NCI-H524 treated with DMSO at 0.1 percent for 48 hours (cell line): ENCODE data around the gene AP1S3.
A peak's percentile ranks its signal among the peaks of the same experiment; 100 is the strongest.
"Not testable (repeated sequence)": the region's sequence is repeated elsewhere in the genome, so short reads cannot be mapped to it uniquely, and the experiment has no call there.

ENCODE experiments used
- DNase-seq: peaks from one replicate; lab custom pipeline; 2025; lab: John Stamatoyannopoulos, UW

AP1S3 gene

DNA sequence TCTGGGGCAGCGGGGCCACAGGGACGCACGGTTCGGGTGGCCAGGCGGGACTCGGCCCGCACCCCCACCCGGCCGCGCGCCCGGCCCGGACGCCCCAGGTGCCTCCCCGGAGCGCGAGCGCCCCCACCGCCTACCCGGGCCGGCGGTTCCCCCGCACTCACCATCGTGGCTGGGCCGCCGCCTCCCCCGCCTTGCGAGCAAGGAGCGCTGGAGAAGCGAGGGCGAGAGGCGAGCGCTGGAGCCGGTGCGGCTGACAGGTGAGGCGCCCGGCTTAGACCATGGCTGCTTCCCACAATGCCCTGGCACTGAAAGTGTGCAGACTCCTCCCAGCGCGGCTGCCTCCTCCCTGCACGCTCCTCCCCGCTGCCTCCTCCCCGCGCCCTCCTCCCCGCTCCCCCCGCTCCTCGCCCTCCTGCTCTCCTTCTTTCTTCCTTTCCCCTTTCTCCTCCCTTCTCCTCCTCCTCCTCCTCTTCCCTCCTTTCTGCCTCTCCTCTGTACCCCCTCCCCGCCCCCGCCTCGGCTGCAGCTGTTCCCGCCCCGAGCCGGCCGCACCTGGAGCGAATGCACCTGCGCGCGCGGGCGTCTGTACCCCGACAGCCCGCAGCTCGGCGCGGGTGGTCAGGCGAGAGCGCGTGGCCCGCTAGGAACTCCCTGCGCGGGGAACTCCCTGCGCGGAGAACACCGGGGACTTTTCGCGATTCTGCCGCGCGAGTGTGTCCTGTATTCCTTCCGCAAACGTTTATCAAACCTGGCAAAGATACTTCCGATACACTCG lies at the start of gene AP1S3:
TSS of gene AP1S3 (minus strand) at position 296 of the 775 bp plus-strand sequence. CDS start at position 164, 132 bp downstream.
- DNase-seq = no peak

DNA sequence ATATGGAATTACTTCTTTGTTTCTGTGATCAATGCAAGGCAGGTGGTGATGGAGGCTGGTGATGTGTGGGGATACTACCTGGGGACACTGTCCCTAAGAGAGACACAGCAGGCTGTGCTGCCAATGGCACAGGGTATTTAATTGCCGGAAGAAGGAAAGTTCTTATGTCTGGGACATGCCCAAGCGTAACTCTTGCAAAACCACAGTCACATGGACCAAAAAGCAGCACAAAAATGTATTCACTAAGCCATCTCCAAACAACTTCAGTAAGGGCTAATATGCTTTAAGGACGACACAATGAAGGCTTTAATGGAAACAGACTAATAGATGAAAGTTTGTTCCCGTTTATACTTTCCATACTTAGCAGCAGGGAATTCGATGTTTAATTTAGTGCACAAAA lies 49.7 kb upstream of the AP1S3 start:
- DNase-seq = no peak

DNA sequence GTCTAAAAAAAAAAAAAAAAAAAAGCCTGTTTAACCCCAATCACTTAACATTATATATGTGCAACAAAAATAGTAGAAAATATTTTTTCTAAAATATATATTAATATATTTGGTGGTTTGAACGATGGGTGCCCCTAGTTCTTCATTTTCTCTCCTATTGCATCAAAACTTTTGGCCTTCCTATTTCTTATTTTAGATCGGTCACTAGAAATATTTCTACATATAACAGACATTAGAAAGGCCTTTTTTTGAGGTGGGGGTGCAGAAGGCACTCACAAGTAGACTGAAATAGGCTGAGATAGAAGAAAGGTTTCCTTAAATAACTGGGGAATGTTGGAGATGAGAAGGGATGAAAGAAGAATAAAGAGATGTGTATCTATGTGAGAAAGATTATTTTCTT lies 49.3 kb upstream of the AP1S3 start:
- no peak for DNase-seq

DNA sequence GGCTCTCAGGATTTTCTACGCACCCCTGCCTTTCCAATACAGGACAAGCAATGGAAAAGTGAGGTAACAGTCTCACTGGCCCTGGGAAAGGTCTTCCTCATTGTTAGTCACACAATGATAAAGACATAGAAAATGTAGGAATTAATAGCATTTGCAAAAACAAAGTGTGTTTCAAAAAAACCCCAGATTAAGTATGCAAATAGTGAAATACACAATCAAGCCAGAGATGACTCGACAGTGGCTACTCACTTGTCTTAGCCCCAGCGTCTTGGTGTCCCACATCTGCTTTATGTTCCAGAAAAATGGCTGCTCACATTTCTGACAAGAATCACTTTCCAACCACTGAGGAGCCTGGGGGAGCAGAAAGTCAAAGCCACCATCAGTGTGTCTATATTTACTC lies 47.0 kb upstream of the AP1S3 start:
- DNase-seq = no peak

DNA sequence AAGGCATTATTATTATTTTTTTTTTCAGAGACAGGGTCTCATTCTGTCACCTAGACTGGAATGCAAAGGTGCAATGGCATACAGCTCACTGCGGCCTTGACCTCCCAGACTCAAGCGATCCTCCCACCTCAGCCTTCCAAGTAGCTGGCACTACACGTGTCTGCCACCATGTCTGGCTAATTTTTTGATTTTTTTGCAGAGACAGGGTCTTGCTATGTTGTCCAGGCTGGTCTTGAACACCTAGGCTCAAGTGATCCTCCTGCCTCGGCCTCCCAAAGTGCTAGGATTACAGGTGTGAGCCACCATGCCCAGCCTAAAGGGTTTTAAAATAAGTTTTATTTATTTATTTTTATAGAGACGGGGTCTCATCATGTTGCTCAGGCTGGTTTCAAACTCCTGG lies 45.3 kb upstream of the AP1S3 start:
- DNase-seq = no peak

DNA sequence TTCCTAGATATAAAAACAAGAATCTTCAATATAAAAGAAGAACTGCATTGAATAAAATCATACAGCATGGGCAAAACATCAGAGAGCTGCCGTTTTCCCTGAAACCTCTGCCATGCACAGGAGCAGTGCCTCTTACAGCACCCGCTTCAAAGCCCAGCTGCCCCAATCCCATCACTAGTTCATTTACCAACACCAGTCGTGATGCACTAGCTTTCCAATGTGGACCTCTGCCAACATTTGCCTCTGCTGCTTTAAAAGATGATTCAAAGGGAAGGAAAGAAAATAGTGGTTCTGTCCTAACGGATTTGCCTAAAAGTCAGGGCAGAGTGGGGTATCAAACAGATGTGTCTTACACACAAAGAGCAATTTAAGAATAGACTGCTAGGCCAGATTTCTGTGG lies 43.4 kb upstream of the AP1S3 start:
- no peak for DNase-seq

DNA sequence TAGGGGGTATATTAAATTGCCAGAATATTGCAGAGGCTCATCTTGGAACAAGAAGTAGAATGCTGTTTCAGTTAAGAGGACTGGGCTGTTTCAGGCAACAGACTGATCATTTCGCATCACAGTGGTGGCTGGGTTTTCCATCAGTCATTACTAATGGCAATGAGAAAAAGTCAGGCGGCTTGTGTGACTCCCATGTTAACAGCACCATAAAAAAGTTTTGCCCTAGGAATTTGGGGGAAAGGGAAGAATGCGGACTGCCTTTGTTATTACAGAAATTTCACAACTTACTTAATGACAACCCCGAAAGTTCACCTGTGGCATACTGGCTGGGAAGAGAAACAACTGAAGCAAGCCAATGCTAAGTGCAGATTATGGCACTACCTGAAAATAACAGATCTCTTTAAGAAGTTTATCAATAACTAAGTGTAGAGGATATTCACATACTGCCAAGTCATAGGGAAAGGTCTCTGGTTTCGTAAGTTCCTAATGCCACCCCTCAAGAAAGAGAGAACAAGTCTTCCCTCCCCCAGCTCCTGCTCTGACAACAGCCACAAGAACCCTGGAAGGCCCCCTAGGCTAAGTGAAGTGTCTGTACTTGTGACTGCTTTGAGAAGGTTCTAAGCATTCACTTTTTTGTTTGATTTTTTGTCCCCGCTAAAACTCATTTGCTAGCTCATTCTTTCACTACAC lies 40.5 kb upstream of the AP1S3 start:
- DNase-seq = no peak

DNA sequence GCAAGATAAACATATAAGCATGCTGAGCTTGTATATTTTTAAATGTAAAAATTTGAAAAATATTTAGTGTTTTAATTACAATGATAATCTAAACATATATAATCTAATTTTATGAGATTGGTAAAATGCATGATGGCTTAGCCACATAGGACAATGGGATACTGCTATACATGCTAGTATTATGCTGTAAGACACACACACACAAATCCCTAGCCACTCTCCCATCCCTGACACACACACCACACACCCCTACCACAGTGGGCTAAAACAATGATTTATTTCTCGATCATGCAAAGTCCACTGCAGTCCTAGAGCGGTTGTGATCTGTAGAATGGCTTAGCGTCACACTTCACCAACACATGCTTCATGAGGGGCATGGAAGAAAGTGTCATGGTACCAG lies 36.3 kb upstream of the AP1S3 start:
- DNase-seq = no peak

DNA sequence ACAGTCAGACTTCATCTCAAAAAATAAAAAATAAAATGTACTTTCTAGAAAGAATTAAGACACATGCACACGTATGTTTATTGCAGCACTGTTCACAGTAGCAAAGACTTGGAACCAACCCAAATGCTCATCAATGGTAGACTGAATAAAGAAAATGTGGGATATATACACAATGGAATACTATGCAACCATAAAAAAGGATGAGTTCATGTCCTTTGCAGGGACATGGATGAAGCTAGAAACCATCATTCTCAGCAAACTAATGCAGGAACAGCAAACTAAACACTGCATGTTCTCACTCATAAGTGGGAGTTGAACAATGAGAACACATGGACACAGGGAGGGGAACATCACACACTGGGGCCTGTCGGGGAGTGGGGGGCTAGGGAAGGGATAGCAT lies 35.4 kb upstream of the AP1S3 start:
- DNase-seq = not testable (repeated sequence)

DNA sequence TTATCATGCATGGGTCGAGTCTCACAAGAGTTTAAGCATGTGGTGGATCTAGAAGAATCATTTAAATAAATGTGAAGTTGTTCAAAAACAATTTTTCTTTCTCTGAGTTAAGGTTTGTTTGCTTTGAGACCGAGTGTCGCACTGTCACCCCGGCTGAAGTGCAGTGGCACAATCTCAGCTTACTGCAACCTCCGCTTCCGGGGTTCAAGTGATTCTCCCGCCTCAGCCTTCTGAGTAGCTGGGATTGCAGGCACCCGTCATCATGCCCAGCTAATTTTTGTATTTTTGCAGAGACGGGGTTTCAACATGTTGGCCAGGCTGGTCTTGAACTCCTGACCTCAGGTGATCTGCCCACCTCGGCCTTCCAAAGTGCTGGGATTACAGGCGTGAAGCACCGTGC lies 34.3 kb upstream of the AP1S3 start:
- DNase-seq = not testable (repeated sequence)

DNA sequence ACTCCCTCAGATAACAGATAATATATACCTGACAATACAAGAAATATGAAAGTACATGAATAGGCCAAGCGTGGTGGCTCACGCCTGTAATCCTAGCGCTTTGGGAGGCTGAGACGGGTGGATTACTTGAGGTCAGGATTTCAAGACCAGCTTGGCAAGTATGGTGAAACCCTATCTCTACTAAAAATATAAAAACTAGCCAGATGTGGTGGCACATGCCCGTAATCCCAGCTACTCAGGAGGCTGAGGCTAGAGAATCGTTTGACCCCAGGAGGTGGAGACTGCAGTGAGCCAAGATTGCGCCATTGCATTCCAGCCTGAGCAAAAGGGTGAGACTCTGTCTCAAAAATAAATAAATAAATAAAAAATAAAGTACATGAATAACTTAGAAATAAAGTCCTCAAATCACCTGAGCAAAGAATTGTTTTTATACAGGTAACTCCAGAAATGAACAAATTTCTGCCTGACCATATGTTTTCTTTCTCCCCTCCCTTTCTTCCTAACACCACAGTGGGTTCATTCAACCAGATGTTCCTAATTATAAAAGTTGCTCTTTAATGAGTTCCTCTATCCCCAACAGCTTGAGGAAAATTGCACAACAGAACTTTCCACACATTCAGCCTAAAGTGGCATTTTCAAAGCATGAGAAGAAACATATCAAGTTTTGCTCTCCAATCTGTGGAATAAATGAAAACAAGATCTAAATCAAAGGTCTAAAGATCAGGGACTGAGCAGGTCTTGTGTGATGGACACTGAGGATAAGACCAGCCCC lies 33.6 kb upstream of the AP1S3 start:
- DNase-seq = no peak

DNA sequence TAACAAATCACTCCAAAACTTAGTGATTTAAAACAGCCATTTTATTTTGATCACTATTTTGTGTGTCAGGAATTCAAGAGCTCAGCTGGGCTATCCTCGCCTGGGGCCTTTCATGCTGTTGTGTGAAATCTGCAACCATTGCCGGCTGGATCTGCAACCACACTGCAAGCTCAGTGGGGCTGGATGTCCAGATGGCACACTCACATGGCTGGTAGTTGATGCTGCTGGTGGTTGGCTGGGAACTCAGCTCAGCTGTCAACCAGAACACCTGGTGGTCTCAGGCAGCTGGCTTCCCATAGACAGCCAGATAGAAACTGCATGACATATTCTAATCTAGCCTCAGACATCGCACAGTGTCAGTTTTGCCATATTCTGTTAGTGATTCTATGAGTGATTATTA lies 30.6 kb upstream of the AP1S3 start:
- DNase-seq = peak; percentile 82

DNA sequence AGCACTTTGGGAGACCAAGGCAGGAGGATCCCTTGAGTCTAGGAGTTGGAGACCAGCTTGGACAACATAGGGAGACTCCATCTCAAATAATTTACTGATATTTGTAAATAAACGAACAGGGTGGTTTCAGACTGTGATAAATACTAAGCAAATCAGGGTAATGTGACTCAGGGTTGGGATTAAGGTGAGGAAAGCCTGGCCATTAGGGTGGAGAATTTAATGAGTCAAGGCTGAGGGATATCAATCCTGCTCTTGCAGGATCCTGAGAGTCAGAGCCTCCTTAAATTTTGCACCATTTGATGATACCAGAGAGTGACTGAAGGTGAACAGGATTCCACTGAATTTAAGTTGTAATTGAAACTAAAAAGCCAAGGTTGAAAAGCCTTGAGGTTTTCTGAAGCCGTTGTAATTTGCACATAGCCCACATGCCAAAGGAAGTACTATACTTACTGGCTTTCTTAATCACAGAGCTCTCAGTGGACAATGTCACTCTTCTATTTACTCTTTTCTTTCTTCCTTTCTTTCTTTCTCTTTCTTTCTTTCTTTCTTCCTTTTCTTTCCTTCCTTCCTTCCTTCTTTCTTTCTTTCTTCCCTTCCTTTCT lies 28.6 kb upstream of the AP1S3 start:
- DNase-seq = no peak

DNA sequence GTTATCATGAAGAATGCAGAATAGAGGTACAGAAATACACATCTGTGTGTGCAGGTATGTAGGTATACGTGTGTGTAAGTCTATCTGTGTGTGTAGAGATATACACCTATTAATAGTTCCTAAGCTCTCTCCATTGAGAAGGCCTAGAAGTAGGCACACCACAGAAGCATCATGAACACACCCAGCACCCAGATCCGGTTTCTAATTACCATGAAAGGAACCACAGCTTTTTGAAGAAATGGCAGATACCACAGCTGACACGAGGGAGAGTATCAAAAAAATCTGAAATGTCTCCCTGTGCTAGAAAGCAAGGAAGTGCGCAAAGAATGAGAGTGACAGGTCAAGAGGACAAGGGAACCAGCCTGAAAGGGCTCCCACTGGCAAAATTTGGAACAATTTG lies 27.7 kb upstream of the AP1S3 start:
- no peak for DNase-seq

DNA sequence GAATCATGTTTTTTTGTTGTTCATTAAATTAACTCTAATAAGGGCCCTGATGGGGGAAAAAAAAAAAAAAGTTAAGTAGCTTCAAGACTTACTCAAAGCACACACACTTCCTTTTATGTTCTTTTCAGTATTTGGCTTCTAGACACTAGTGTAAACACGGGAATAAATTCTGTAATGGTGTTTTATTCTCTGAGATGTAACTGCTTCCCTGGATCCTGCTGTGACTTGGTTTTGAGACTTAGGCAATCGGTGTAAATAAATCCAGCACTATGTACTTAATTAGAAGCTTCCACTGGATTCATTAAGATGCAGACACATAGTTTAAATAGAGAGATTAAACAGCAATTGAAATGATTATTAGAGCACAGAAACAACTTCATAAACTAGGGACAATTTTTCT lies 26.1 kb upstream of the AP1S3 start:
- no peak for DNase-seq

DNA sequence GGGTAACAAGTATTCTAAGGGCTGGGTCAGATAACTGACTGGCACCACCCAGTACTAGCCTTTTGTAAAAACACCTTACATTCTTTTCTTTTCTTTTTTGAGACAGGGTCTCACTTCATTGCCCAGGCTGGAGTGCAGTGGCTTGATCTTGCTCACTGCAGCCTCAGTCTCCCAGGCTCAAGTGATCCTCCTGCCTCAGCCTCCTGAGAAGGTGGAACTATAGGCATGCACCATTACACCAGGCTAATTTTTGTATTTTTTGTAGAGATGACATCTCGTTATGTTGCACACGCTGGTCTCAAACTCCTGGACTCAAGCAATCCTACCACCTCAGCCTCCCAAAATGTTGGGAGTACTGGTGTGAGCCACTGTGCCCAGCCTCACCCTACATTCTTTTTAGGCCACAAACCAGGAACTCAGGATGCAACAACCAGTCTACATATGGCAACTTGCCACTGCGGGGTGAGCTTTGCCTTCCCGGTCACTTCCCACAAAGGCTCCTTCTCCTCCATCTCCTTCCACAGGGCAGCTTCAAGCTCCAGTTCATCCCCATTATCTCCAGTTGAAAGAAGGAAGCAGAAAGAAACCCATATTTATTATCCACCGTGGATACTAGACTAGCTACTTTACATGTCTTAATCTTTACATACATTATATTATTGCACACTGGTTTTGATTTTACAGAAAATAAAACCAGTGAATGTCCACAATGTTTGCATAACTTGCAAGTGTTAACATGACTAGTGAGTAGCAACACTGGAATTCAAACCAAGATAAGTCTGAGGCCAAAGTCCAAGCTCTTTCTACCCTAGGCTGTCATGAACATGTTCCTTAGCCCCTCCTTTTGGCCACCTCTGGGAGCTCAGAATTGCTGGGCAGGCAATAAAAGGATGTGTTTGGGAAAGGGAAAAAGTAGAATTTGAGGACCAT lies 23.7 kb upstream of the AP1S3 start:
- no peak for DNase-seq

DNA sequence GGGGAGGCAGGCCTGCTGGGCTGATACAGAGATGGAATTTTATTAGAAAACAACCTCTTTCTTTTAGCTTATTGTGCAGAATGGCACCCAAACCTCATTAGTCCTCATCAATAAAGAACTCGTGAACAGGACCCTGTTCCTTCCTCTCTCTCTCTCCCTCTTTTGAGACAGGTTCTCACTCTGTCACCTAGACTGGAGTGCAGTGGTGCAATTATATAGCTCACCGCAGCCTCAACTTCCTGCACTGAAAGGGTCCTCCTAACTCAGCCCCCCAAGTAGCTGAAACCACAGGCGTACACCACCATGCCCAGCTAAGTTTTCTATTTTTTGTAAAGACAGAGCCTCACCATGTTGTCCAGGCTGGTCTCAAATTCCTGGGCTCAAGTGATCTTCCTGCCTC lies 21.7 kb upstream of the AP1S3 start:
- DNase-seq = no peak

DNA sequence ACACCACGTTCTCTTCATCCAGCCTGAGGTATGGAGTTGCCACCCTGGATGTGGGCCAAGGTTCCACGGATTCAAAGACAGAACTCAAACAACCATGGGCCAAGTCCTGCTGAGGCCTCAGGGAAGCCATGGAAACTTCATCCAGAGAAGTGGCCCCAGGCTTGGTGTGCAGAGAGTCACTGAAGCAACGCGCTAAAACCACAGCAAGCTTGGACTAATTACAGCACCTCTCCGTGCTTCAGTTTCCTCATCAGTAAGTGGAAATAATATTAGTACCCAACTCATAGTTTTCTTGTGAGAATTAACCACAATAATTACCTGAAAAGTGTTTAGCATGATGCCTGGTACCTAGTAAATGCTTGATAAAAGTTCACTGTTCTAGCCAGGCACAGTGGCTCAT lies 19.2 kb upstream of the AP1S3 start:
- DNase-seq = no peak

DNA sequence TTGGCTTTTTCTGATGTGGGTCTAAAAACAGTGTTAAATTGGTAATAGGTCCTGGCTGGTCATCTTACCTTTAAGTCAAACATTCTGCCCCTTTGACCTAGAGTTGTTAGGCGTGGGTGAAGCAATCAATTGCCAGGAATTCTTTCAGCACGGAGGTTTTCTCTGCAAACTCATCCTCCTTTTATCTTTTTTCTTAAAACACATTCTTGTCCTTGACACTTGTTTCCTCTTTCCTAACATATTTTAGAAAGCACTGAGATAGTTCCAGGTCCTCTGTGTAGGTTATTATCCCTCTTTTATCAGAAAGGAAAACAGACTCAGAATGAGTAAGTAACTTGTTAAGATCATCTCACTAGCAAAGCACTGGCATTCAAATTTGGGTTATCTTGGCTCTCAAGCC lies 18.6 kb upstream of the AP1S3 start:
- DNase-seq = no peak

DNA sequence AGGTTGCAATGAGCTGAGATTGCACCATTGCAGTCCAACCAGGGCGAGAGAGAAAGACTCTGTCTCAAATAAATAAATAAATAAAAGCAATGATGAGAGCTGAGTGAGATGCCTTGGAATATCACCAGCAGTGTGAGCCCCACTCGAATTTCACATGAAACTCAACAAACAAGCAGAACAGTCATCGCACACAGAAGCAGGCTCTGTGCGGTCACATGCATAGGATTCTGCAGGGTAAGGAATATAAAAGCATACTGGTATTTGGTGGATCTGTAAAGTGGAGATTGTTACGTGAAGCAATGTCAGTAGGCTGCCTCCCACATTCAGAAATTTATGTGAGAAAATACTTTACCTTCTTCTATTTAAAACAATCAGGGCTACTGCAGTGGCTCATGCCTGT lies 18.0 kb upstream of the AP1S3 start:
- DNase-seq = no peak

DNA sequence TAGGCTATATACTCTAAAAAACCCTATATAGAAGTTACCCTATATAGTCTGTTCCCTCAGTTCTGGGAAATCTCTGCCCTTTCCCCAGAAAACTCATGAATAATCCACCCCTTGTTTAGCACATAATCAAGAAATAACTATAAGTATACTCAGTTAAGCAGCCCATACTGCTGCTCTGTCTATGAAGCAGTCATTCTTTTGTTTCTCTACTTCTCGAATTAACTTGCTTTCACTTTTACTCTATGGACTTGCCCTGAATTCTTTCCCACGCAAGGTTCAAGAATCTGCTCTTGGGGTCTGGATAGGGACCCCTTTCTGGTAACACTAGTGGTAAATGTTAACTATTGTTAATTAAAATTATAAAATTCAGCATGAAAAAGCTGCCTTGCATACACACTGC lies 17.4 kb upstream of the AP1S3 start:
- no peak for DNase-seq
